Activated T-cell treated with anti-CD3 and anti-CD28 coated beads, Interleukin-2, amount 50 U/mL, for 24 hours (primary cell): ENCODE results near the gene TMPRSS13.
"Not testable (repeated sequence)": the region's sequence is repeated elsewhere in the genome, so short reads cannot be mapped to it uniquely, and the experiment has no call there.

Experiments used
- DNase-seq: peaks from one replicate; pipeline ENCODE4 v3.0.0-alpha.2; 2020
- H3K27ac Mint-ChIP-seq: 2 replicates; pipeline ENCODE4 v1.8.0; 2020; ENCODE audit warnings: mild to moderate bottlenecking, mixed read lengths
- H3K27me3 Mint-ChIP-seq: 2 replicates; pipeline ENCODE4 v1.8.0; 2020; ENCODE audit warnings: mixed read lengths
- H3K36me3 Mint-ChIP-seq: 2 replicates; pipeline ENCODE4 v1.8.0; 2020; ENCODE audit warnings: low read depth, mixed read lengths
- H3K4me1 Mint-ChIP-seq: 2 replicates; pipeline ENCODE4 v1.8.0; 2020; ENCODE audit warnings: low read depth, mixed read lengths
- H3K4me3 Mint-ChIP-seq: 2 replicates; pipeline ENCODE4 v1.8.0; 2020; ENCODE audit warnings: mild to moderate bottlenecking, moderate library complexity, mixed read lengths
- H3K9me3 Mint-ChIP-seq: 2 replicates; pipeline ENCODE4 v1.8.0; 2020; ENCODE audit warnings: mixed read lengths

Gene TMPRSS13

DNA sequence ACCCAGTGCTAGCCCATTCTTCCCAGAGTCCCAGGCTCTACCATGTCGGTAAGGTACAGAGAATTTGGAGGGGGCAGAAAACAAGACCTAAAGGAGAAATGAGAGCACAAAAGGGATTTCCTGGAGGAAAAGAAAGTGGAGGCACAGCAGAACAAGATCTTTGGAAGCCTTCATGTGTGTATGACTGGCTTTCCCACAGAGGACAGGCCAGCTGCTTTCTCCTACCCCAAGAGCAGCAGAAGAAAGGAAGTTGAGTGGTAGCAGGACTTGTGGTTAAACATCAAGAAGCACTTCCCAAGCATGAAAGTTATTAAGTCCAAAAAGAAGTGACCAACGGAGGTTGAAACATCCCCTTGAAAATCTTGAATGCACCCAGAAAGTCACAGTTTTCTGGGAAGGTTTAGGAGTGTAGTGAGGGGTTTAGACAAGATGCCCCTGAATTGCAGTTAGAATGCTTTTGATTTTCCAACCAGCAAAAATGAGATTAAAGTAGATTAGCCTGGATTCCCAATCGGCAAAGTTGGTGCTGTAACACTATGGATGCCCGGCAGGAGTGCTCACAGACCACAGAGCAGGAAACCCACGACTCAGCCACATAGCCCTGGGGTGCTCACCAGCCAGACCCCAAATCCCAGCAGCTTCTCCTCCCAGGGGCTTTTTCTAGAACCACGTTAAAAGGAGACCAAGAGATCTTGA lies 608 bp downstream of the TMPRSS13 start:
- no peaks in the 10 kb centered on the region for H3K9me3 Mint-ChIP-seq
- no peaks in the 10 kb centered on the region for H3K27me3 Mint-ChIP-seq
- peaks cover 54% of the 10 kb centered on the region for H3K4me1 Mint-ChIP-seq
- peak overlapping the region; percentile 61 for H3K27ac Mint-ChIP-seq
- H3K36me3 Mint-ChIP-seq, result no peaks in the 10 kb centered on the region
- no peak overlapping the region for H3K4me3 Mint-ChIP-seq
- no peak for DNase-seq

DNA sequence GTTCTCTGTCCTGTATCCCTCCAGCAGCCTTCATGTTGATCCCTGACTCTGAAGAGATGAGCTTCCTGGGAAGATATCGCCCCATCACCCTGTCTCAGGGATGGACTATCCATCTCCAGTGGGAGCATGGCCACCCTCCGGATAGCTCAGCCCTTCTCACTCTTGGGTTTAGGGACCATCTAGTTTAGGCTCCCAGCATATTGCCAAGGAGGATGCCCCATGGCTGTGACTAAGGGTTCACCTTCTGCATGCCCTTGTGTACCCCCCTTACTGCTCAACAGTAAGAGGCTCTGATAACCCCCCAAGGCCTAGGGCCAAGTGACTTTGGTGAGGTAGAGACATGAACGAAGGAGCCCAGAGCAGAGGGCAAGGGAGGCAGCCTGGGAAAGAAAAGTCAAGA lies 1.3 kb downstream of the TMPRSS13 start:
- peaks cover 48% of the 10 kb centered on the region for H3K4me1 Mint-ChIP-seq
- no peak overlapping the region for H3K27ac Mint-ChIP-seq
- no peaks in the 10 kb centered on the region for H3K9me3 Mint-ChIP-seq
- DNase-seq, result no peak
- H3K4me3 Mint-ChIP-seq, result no peak overlapping the region
- no peaks in the 10 kb centered on the region for H3K27me3 Mint-ChIP-seq
- H3K36me3 Mint-ChIP-seq, result no peaks in the 10 kb centered on the region

DNA sequence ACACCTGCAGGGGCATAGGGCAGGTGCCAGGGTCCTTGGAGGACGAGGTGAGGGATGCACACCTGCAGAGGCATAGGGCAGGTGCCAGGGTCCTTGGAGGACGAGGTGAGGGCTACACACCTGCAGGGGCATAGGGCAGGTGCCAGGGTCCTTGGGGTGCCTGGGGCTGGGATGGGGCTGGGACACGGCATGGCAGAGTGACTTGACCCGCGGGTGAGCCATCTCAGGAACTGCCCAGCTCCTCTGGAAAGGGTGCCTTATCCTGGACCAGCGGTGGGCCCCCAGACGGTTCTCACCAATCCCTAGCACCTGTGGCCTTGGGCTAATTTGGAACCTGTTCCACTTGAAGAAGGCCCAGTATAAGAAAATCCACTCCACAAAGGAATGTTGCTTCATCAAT lies 3.0 kb downstream of the TMPRSS13 start:
- H3K4me1 Mint-ChIP-seq, result peaks cover 31% of the 10 kb centered on the region
- H3K27me3 Mint-ChIP-seq, H3K9me3 Mint-ChIP-seq, H3K36me3 Mint-ChIP-seq, H3K4me3 Mint-ChIP-seq, H3K27ac Mint-ChIP-seq, DNase-seq: not testable (repeated sequence)

DNA sequence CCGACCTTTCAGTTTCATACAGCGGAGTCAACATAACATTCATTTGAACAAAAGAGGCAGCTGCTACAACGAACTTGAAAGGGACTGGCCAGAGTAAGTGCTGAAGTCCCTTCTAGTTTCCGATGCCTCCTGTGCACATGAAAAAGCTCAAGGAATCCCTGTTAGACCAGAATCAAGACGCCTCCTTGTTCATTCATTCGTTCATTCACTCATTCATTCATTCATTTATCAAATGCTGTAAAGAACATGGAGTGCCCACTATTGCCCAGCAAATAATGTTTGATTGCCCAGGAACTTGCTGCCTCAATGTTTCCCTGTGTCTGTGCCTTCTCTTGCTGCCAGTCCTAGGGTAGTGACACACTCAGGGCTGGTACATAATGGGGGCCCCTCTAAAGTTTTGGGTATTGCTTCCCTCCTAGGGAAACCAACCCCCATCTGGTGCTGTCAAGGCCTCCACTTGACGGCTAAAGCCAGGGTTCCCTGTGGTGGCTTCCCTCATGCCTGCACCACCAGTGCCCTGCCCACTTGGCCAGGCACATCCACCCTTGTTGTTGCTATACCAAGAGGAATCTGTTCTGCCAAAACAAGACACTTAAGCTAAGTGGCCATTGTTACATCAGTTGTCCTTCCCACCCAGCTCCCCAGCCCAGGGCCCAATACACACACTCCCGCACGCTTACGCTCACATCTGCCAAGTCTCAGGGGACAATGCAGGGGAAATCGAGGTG lies 3.8 kb downstream of the TMPRSS13 start:
- Mint-ChIP-seq H3K27me3 (no peaks in the 10 kb centered on the region), H3K9me3 (no peaks in the 10 kb centered on the region), H3K4me3 (no peak overlapping the region), H3K27ac (no peak overlapping the region), H3K4me1 (peaks cover 23% of the 10 kb centered on the region), H3K36me3 (no peaks in the 10 kb centered on the region)
- no peak for DNase-seq

DNA sequence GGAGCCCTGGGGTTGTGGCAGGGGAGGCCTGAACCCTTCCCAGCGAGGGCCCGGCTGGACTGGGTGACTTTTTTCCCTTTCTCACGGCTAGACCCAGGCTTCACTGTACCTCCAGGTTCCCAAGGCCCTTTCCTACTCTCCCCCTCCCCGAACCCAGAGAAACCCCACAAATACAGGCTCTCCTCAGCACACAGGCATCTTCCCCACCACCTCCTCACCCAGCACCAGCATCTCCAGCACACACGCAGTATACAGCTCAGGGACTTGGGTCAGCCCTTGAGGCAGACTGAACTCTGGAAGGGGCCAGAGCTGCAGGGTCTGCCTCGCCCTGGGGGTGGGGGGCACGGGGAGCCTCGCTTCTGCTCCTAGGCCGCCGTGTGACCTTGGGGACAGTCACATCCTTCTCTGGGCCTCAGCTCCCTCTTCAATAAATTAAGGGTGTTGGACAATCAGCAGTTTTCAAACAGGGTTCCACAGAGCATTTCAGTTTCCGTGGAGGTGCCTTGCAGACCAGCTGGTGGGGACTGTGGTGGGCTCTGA lies 4.5 kb downstream of the TMPRSS13 start:
- H3K36me3 Mint-ChIP-seq, result no peaks in the 10 kb centered on the region
- H3K4me3 Mint-ChIP-seq, result no peak overlapping the region

DNA sequence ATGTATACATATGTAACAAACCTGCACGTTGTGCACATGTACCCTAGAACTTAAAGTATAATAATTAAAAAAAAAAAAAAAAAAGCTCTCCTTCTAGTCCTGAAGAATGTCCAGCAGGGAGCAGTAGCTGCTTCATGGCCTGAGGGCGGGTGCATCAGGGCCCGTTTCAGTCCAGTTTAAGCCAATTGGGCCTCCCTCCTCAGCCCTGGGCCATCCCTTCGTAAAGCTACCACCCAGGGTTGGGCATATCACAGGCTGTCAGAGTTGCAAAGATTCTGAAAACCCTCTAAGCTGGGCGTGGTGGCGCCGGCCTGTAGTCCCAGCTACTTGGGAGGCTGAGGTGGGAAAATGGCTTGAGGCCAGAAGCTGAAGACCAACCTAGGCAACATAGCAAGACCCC lies 5.4 kb downstream of the TMPRSS13 start:
- no peaks in the 10 kb centered on the region for H3K9me3 Mint-ChIP-seq
- H3K4me1 Mint-ChIP-seq, result peaks cover 18% of the 10 kb centered on the region
- no peak overlapping the region for H3K27ac Mint-ChIP-seq
- DNase-seq, result no peak
- H3K36me3 Mint-ChIP-seq, result no peaks in the 10 kb centered on the region
- no peaks in the 10 kb centered on the region for H3K27me3 Mint-ChIP-seq
- no peak overlapping the region for H3K4me3 Mint-ChIP-seq

More for the DNA sequence above, 4.5 kb downstream of the TMPRSS13 start:
- Mint-ChIP-seq H3K9me3 (no peaks in the 10 kb centered on the region), H3K27ac (no peak overlapping the region), H3K4me1 (peaks cover 21% of the 10 kb centered on the region), H3K27me3 (no peaks in the 10 kb centered on the region)
- DNase-seq, result no peak

DNA sequence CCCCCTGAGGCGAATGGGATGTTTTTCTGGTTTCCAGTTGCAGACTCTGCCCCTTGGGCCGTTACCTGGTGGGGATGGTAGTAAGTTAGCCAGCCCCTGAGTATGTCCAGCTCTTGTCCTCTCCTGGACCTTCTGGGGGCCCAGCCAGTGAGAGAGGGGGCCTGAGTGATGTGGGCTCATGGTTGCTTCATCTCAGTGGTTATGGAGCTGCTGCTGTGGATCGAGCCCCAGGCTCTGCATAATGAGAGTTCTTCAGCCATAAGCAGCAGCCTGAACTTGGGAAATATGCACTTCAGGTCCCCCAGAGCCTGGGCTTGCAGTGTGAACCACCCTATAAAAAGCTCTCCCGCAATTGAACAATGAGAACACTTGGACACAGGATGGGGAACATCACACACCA lies 5.9 kb downstream of the TMPRSS13 start:
- Mint-ChIP-seq H3K27me3 (no peaks in the 10 kb centered on the region), H3K4me1 (peaks cover 14% of the 10 kb centered on the region), H3K27ac (no peak overlapping the region), H3K36me3 (no peaks in the 10 kb centered on the region), H3K4me3 (no peak overlapping the region), H3K9me3 (no peaks in the 10 kb centered on the region)
- no peak for DNase-seq

DNA sequence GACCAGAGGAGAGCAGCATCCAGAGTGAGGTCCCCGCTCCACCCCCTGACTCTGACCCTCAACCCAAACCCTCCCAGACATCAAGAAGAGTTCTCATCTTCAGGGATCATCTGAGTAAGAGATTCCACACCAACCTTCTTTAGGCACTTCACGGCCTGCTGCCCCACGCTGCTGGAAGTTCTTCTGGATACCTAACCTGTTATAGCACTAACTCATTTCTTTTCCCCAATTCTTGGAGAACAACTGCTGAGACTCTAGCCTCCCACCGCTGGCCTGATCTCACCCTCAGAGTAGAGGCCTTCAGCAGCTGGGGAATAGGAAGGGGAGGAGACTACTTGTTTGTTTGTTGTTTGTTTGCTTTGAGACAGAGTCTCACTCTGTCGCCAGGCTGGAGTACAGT lies 7.3 kb downstream of the TMPRSS13 start:
- no peaks in the 10 kb centered on the region for H3K9me3 Mint-ChIP-seq
- H3K27me3 Mint-ChIP-seq, result no peaks in the 10 kb centered on the region
- peaks cover 11% of the 10 kb centered on the region for H3K4me1 Mint-ChIP-seq
- H3K27ac Mint-ChIP-seq, result no peak overlapping the region
- H3K4me3 Mint-ChIP-seq, result no peak overlapping the region
- no peak for DNase-seq
- H3K36me3 Mint-ChIP-seq, result no peaks in the 10 kb centered on the region

DNA sequence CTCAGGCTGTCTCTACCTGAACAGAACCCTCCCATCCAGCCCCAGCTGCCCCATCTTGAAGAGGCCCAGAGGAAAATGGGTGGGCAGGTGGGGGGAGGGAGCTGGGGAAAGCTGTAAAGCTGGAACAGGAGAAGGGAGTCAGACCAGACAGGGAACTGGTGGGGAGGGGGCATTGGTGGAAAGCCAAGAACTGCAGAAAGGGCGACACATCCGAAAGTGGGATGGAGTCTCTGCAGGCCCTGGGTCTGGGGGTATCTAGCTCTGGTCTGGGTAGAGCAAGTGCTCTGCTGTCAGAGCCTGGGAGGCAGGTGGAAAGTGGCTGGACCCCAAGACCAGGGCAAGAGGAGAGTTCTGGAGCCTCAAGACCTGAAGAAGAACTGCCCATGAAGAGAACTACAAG lies 7.7 kb downstream of the TMPRSS13 start:
- Mint-ChIP-seq H3K4me3 (no peak overlapping the region), H3K27me3 (no peaks in the 10 kb centered on the region), H3K36me3 (no peaks in the 10 kb centered on the region), H3K4me1 (peaks cover 11% of the 10 kb centered on the region), H3K27ac (no peak overlapping the region), H3K9me3 (no peaks in the 10 kb centered on the region)
- DNase-seq, result no peak

DNA sequence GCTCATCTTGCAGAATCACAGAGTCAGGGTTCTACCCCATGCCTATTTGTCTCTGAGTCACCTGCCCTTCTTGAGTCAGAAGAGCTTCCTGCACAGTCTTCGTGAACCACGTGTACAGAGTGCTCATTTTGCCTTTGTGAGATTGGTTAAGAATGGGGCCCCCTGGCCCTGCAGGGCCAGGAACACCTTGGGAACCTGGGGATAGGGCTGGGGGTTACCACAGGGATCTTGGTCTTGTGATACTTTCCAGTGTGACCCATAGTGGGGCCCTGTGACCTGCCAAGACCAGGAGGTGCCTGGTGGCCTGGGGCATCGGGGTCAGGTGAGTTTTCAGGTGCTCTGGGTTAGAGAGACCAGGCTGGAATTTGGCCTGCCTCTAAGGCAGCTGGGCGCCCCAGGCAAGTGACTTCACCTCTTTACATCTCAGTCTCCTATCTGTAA lies 9.4 kb downstream of the TMPRSS13 start:
- Mint-ChIP-seq H3K27me3 (no peaks in the 10 kb centered on the region), H3K4me1 (peaks cover 11% of the 10 kb centered on the region), H3K9me3 (no peaks in the 10 kb centered on the region), H3K27ac (peak overlapping the region; percentile 57), H3K4me3 (no peak overlapping the region), H3K36me3 (no peaks in the 10 kb centered on the region)
- DNase-seq, result peak; percentile 31

DNA sequence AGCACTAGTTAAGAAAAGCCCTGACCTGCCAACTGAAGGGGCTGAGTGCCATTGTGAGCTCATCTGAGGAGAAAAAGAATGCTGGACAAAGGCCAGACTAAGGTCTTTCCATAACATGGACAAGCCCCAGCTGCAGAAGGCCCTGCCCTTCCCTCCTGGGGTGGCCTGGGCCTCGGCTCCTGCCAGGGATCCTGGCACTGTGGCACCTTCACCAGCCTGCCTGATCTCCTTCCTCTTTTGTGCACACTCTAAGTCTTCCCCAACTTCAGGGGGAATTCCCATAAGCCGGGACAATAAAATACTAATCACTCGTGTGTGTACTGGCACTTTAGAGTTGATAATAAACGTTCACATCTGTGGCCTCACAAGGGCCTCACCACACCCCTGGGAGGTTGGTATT lies 9.9 kb downstream of the TMPRSS13 start:
- H3K4me1 Mint-ChIP-seq, result peaks cover 11% of the 10 kb centered on the region
- H3K36me3 Mint-ChIP-seq, result no peaks in the 10 kb centered on the region
- H3K4me3 Mint-ChIP-seq, result no peak overlapping the region
- H3K27ac Mint-ChIP-seq, result peak overlapping the region; percentile 57
- no peaks in the 10 kb centered on the region for H3K27me3 Mint-ChIP-seq
- DNase-seq, result no peak
- no peaks in the 10 kb centered on the region for H3K9me3 Mint-ChIP-seq

DNA sequence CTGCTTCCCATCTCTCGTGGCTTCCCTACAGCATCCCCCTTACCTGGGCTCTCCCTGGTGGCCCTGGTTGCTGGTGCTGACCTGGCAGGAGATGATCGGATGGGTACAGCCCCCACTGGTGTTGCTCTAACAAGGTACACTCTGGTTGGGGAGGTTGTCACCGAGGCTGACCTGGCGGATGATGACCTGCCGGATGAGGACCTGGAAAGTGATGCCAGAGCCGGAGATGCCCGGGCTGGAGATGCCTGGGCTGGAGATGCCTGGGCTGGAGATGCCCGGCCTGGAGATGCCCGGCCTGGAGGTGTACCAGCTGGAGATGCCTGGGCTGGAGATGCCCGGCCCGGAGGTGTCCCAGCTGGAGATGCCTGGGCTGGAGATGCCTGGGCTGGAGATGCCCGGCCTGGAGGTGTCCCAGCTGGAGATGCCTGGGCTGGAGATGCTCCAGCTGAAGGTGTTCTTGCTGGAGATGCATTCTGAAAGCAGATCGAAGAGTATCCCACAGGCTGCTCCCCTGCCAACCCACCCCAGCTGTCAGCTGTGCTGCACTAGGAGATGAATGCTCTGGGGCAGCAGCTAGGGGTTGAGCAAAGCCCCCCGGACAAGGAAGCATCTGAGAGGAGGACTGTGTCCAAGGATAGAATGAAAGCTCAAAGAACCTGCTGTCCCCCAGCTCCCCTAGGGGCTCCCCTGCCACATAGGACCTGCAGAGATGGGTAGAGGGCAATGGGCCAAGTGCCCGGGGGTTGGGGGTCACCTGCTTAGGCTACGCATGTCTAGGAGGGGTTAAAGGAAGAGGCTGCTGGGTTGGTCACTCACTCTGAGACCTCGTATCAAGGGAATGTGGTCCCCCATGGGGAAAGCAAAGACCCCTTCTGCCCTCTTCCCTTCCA lies 10.6 kb downstream of the TMPRSS13 start:
- H3K27ac Mint-ChIP-seq, result no peak overlapping the region
- no peaks in the 10 kb centered on the region for H3K36me3 Mint-ChIP-seq
- peak; percentile 13 for DNase-seq
- no peaks in the 10 kb centered on the region for H3K9me3 Mint-ChIP-seq
- H3K4me1 Mint-ChIP-seq, result peaks cover 11% of the 10 kb centered on the region
- H3K4me3 Mint-ChIP-seq, result no peak overlapping the region
- no peaks in the 10 kb centered on the region for H3K27me3 Mint-ChIP-seq

DNA sequence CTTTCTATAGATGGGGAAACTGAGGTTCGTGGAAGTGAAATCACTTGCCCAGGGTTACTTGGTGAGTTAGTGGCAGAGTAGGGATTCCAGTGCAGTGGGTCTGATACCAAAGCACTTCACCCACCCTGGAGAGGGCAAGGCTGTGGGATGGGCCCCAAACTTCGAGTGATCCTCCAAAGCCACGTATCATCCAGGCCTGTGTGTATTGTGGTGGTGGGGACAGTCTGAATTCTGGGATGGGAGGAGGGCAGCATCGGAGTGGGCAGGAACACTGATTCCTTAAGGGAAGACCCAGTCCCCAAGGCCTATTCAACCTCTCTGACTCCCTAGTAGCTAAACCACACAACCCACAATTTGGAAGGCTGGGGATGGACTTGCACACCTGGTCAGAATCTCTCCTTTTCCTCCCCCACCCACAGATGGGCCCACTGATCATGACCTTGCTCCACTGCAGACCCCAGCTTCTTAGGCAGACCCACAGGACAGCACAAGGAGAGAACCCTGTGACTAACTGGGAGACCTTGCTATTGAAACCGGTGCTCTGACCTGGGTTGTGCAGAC lies 11.5 kb downstream of the TMPRSS13 start:
- Mint-ChIP-seq H3K27ac (no peak overlapping the region), H3K4me1 (peaks cover 11% of the 10 kb centered on the region), H3K36me3 (no peaks in the 10 kb centered on the region), H3K27me3 (no peaks in the 10 kb centered on the region), H3K4me3 (no peak overlapping the region), H3K9me3 (no peaks in the 10 kb centered on the region)
- DNase-seq, result peak; percentile 18

DNA sequence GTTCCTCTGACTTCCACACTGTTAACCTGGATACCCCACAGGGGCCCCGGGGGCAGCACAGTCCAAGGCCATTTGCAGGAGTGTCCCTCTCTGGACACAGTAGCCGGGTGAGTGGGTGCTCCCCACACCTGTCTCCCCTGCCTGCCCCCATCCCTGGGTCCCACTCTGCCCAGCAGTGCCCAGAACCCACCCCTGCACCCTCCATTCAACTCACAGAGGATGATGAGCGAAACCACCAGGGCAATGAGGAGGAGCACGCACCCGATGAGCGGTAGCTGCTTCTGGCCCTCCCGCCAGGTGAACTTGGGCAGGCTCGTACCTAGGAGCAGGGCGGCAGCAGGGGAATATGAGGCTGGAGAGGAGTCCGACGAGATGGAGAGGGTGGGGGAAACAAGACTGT lies 12.2 kb downstream of the TMPRSS13 start:
- H3K36me3 Mint-ChIP-seq, result no peaks in the 10 kb centered on the region
- peaks cover 11% of the 10 kb centered on the region for H3K4me1 Mint-ChIP-seq
- no peaks in the 10 kb centered on the region for H3K9me3 Mint-ChIP-seq
- DNase-seq, result peak; percentile 9
- H3K27me3 Mint-ChIP-seq, result no peaks in the 10 kb centered on the region
- H3K4me3 Mint-ChIP-seq, result no peak overlapping the region
- H3K27ac Mint-ChIP-seq, result no peak overlapping the region
